Stimulated activated CD8-positive, alpha-beta memory T cell treated with anti-CD3 and anti-CD28 coated beads, Interleukin-4, amount 100 ng/mL, for 24 hours (primary cell): ENCODE data around the gene FBXO7.
"Not testable (repeated sequence)": the region's sequence is repeated elsewhere in the genome, so short reads cannot be mapped to it uniquely, and the experiment has no call there.

ENCODE experiments used
- DNase-seq: peaks from one replicate; pipeline ENCODE4 v3.0.0-alpha.2; 2020; ENCODE audit warnings: low read depth

FBXO7 gene

GRCh38 chr22:32474635-32475467, at the start of gene FBXO7:
Gene FBXO7 (plus strand): TSS chr22:32474811. CDS start chr22:32475003, 192 bp downstream.
- peak; percentile 81 for DNase-seq

DNA sequence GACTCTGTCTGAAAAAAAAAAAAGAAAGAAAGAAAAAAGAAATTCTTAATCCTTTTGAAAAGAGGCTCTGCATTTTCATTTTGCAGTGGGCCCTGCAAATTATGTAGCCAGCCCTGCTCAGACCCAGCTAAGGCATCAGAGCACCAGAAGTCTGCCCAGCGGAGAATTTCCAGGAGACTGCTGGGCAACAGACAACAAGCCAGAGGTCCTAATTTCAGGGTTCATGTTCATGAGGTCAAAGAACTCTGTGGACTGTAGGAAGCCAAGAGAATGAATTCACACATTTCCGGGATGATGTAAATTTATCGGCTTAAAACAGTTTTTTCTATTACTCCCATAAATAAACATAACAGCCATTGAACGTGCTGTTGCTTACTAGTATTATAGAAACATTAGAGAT, 47.7 kb upstream of the FBXO7 start:
- DNase-seq: no peak

DNA sequence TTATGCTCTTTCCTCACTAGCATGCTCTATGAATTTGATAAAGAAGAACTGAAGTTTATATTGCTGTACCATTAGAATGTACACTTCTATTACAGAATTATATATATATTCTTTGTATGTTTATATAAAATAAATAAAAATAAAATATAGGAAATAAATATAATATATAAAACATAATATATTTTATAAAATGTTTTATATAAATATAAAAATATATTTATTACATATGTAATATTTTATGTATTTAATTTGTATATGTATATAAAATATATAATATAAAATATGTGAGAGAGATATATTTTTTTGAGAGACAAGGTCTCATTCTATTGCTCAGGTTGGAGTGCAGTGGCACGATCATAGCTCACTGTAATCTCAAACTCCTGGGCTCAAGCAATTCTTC, 44.3 kb upstream of the FBXO7 start:
- DNase-seq: no peak

DNA sequence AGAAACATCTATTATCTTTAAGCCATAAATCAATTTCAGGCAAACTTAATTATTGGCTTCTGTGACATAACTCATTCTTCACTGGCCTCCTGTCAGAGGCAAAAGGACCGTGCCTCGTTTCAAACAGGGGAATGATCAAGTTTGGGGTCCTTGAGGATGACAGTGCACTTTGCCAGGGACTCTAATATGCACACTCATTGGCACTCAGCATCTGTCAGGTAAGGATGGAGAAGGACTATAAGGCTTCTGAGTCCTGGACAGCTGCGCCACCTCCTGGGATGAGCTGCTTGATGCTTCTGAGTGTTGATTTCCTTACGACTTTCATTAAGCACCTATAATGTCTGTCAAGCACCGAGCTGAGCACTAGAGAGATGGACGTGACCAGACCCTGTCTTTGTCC, 30.5 kb upstream of the FBXO7 start:
- no peak for DNase-seq

- no peak for DNase-seq
Measured at GRCh38 chr22:32446321-32446720, 28.3 kb upstream of the FBXO7 start.

DNA sequence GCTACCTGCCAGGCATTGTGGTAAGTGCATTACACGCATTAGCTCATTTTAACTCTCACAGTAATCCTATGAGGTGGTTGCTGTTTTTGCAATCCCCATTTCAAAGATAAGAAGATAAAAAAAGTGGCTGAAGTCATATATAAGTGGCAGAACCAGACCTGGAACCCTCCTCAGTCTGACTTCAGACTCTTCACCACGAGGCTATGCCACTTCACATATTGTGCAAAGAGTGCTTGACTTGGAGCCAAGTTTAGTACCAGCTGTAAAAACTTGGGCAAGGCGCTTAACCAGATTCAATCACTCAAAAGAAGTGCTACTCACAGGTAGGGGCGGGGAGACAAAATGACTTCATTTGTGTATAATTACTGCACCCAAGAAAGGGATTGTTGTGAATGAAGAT, 25.6 kb upstream of the FBXO7 start:
- DNase-seq: no peak

DNA sequence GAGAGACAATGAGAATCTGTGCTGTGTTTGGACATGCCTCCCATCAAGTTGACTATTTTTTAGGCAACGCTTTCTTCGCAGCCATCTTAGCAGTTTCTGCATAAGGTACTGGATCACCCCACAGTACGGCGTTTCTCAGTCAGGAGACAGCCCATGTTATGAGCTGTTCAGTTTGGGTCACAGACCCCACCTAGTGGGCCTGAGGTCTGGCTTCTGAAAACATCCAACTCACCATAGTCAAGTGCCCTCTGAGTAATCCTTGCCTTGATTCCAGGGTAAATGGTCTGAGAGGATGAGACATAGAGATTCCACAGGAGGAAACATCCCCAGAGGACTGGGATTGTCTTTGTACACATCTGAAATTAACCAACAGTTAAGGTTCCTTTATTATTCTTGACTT, 17.6 kb upstream of the FBXO7 start:
- no peak for DNase-seq

GRCh38 chr22:32462452-32462851, 12.2 kb upstream of the FBXO7 start:
- DNase-seq: no peak

- no peak for DNase-seq
Measured at GRCh38 chr22:32465661-32466060, 8.9 kb upstream of the FBXO7 start.

DNA sequence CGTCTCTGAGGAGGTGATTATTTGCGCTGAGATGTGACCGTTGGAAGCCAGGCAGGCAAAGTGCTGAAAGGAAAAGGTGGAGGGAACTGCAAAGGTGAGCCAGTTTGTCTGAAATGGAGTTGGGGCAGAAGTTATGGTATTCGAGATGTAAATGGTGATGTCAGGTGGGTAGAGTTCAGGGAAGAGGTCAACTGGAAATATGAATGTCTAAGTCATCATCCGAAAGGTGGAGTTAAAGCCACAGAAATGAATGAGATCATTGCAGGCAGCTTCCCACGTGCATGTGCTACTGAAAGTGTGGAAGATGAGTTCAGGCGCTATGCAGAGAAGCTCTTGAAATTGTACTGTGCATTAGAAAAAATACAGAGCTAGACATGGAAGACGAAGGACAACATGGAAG, 8.1 kb upstream of the FBXO7 start:
- DNase-seq: no peak

GRCh38 chr22:32469799-32470212, 4.8 kb upstream of the FBXO7 start:
- DNase-seq: no peak

- DNase-seq: no peak
Measured at GRCh38 chr22:32473388-32473952, 1.1 kb upstream of the FBXO7 start.

- DNase-seq: no peak
Measured at GRCh38 chr22:32475468-32476010, 928 bp downstream of the FBXO7 start.

DNA sequence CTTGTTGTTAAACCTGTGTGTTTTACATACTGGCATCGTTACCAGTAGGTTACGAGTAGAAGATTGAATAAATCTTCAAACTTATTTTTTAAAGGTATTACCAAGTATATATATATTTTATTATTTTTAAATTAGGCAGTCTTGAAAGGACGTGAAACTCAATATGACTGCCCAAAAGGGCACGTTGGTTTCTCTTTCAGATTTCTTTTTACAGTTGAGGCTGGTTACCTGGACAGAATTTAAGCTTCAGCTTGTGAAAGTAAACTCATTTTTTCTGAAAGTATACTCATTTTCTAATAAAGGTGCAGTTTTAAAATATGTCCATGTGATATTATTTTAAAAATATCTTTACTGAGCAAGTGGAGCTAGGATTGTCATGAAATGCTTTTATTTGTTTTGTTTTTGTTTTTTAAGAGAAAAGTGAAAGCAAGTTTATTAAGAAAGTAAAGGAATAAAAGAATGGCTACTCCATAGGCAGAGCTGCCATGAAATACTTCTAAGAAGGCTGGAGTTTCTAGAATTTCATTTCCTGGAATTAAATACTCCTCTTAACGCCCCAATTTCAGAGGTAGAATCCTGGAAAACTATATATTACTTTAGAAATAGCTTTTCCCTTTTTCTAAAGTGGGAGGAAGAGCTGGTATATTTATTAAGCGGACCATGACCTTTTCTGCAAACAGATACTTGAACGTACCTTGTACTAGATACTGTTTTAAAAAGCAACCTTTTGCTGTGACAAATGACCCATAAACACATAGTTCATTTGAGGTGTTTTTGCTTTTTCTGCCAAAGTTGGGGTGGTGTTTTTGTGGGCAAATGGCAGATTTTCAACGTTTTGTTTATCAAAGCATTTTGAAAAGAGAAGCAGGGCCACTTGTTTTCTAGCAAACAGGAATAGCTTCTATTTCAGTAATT, 1.9 kb downstream of the FBXO7 start:
- DNase-seq: no peak

DNA sequence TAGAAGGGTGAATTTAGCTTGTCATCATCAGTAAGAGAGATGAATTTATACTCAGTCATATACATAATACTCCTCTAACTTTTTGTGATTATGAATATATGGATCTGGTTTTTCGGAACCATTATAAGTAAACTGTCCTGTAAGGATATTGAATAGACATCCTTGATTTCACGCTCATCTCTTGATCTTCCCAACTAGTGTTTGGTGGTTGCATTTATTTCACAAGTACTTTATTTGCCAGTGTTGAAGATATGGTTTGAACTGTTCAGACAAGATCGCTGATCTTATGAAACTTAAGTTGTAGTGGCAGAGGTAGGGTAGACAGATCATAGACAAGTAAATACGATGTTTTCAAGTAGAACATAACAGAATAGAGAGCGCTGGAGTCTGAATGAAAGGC, 3.0 kb downstream of the FBXO7 start:
- no peak for DNase-seq

- DNase-seq: not testable (repeated sequence)
Measured at GRCh38 chr22:32478552-32478951, 3.9 kb downstream of the FBXO7 start.

GRCh38 chr22:32478994-32479393, 4.4 kb downstream of the FBXO7 start:
- no peak for DNase-seq

DNA sequence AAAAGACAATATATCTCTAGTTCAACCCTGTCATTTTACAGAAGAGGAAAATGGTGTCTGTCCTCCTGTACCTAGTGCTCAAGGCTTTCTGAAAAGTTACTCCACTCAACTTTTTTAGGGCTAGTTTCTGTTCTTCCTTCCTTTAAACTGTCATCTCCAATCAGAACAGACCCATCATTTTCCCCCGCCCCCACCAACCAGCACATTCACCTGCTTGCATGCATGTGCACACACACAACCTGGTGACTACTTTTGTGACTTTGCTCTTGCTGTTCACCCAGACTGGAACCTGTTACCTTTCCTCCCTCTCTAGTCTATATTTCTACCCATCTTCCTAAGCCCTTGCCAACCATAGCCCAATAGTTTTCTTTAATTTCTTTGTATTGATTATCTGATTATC, 5.6 kb downstream of the FBXO7 start:
- DNase-seq: no peak

GRCh38 chr22:32482708-32483107, 8.1 kb downstream of the FBXO7 start:
- no peak for DNase-seq

GRCh38 chr22:32486656-32487390, 12.2 kb downstream of the FBXO7 start:
- DNase-seq: no peak

DNA sequence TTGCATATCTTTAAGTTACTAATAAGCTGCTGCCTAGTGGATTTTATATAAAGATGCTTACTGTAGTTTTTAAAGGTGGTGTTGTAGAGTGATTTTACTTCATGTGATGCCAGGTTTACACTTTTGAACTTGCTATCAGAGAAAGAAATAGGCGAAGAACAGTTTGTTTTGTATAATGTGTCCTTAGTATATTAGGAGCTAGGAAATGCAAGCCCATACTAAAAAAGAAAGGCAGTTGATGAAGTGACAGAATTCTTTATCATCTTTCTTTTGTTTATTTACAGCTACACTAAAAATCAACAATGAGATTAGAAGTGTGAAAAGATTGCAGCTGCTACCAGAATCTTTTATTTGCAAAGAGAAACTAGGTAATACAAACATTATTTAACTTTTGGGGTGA, 12.8 kb downstream of the FBXO7 start:
- DNase-seq: no peak

GRCh38 chr22:32489377-32489776, 14.8 kb downstream of the FBXO7 start:
- no peak for DNase-seq
